ENCODE measurements around the gene CREB3L1. TPM values are rescaled to one million over a fixed set of nuclear protein-coding genes. Genes with fewer than 3 reads are reported as not detected.

CREB3L1 gene
- total RNA-seq, 1 donor from 2014 or later: 0.64 TPM

- no peak for ATAC-seq
Measured at GRCh38 chr11:46366661-46367161, 89.2 kb downstream of the CREB3L1 start.

DNA sequence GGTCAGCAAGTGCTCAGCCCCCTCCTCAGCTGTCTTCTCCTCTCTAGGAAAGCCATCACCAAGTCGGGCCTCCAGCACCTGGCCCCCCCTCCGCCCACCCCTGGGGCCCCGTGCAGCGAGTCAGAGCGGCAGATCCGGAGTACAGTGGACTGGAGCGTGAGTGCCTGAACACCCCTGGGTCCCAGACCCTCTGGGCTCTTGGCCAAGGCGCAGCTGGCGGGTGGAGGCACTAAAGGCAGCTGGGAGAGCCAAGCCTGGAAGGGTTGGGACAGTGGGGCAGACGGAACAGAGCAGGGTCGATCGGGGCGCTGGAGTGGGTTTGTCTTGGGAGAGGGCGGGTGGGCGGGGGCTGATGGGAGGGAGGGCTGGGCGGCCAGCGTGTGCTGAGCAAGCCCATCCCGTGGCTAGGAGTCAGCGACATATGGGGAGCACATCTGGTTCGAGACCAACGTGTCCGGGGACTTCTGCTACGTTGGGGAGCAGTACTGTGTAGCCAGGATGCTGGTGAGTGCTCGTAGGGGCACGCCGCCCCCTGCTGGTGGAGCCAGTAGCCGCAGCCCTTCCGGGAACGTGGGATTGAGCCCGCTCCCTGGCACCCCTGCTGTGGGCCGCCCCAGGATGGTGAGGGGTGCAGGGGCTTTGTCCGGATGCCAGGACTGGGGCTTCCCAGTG, 89.9 kb downstream of the CREB3L1 start:
- peak; percentile 27 for ATAC-seq

DNA sequence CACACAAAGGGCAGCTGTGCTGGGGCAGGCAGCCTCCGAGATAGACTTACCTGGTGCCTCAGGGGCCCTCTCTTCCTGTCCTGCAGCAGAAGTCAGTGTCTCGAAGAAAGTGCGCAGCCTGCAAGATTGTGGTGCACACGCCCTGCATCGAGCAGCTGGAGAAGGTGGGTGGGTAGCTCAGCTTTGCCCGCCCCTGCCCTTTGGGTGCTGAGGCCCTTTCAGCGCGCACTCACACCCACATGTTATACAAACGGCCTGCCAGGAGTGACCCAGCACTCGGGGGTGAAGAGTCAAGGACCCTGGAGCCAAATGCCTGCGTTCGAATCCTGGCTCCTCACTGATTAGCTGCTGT, 90.4 kb downstream of the CREB3L1 start:
- no peak for ATAC-seq

DNA sequence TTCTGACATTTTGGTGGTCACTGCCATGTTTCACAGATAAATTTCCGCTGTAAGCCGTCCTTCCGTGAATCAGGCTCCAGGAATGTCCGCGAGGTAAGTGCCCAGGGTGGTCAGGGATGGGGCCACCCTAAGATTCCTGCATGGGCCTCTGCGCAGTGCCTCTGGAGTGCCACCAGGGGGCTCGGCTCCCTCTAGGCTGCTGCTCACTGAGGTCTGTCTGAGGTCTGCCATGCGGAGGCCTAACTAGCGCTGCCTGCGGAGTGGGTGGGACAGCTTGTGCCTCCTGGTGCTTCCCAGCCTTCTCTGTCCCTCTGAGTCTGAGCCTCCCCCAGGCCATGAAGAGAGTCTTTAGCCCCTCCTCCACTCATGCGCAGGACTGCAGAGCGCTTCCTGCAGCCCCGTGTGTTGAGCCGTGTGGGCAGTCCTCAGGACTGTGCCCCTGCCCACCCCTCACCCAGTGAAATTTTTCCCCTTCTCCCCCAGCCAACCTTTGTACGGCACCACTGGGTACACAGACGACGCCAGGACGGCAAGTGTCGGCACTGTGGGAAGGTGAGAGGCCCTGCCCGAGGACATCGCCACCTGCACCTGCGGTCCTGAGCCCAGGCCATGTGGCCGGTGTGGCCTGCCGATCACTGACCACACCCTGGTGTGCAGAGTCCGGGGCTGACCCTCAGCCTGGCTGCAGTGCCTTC, 92.1 kb downstream of the CREB3L1 start:
- ATAC-seq: peak; percentile 63

GRCh38 chr11:46370253-46370652, 92.8 kb downstream of the CREB3L1 start:
- no peak for ATAC-seq

Other genes with a start within 250 kb of the CREB3L1 start
- 17.2 TPM for gene PHF21A, start 156.2 kb upstream of the CREB3L1 start, total RNA-seq
- gene DGKZ, start 69.8 kb downstream of the CREB3L1 start, total RNA-seq: 31.4 TPM
- 40.9 TPM for gene MDK, start 104.0 kb downstream of the CREB3L1 start, total RNA-seq
- 0.12 TPM for gene CHRM4, start 114.1 kb downstream of the CREB3L1 start, total RNA-seq

Data from esophagus mucosa (tissue), 1 donor.